PFSK-1 (cell line): ENCODE measurements around the gene MITF.

Source experiments
- FOXP2 ChIP-seq: optimal IDR thresholded peaks from 2 replicates; pipeline ENCODE3; 2011; ENCODE audit warnings: borderline replicate concordance, control low read depth, inconsistent platforms; ENCODE audit not compliant: insufficient read depth; ENCODE audit errors: extremely low read length, extremely low read depth
- POLR2AphosphoS5 ChIP-seq: IDR thresholded peaks from 2 replicates; pipeline ENCODE4 v1.6.1; 2012; ENCODE audit warnings: low read depth, mild to moderate bottlenecking, control low read depth, low read length, moderate library complexity
- REST ChIP-seq, 2 experiments: IDR thresholded peaks; 2 replicates each; pipeline versions ENCODE4 v1.6.1 to v1.8.0; 2011 to 2012; ENCODE audit warnings: low read depth in 2 of 2, low read length in 2 of 2, control low read depth in 1 of 2, inconsistent platforms in 1 of 2, mild to moderate bottlenecking in 1 of 2, moderate library complexity in 1 of 2; ENCODE audit not compliant: insufficient read depth in 1 of 2
- SIN3A ChIP-seq: IDR thresholded peaks from 2 replicates; pipeline ENCODE4 v1.6.1; 2012; ENCODE audit warnings: mild to moderate bottlenecking, low read length, moderate library complexity, borderline replicate concordance; ENCODE audit not compliant: insufficient read depth
- TAF1 ChIP-seq: IDR thresholded peaks from 2 replicates; pipeline ENCODE4 v1.6.1; 2012; ENCODE audit warnings: low read length, control low read depth, borderline replicate concordance; ENCODE audit not compliant: insufficient read depth

MITF gene

GRCh38 chr3:69855436-69856162, 116.3 kb downstream of the MITF start:
- TF ChIP-seq SIN3A (no peak), REST (IDR thresholded peaks at IDR 0.05; ENCODE audit: insufficient read depth in 1 of 2, low read depth in 2 of 2, low read length in 2 of 2) (no peak), POLR2AphosphoS5 (no peak)

- TF ChIP-seq REST (IDR thresholded peaks at IDR 0.05; ENCODE audit: insufficient read depth in 1 of 2, low read depth in 2 of 2, low read length in 2 of 2): no peak
- no peak for TF ChIP-seq SIN3A
- TF ChIP-seq FOXP2: no peak
- TF ChIP-seq TAF1: no peak
- no peak for TF ChIP-seq POLR2AphosphoS5
Measured at GRCh38 chr3:69856965-69857705, 117.9 kb downstream of the MITF start.

GRCh38 chr3:69861556-69861955, 122.3 kb downstream of the MITF start:
- TF ChIP-seq TAF1: no peak
- TF ChIP-seq REST (IDR thresholded peaks at IDR 0.05; ENCODE audit: insufficient read depth in 1 of 2, low read depth in 2 of 2, low read length in 2 of 2): no peak
- no peak for TF ChIP-seq SIN3A
- TF ChIP-seq FOXP2: no peak
- no peak for TF ChIP-seq POLR2AphosphoS5

GRCh38 chr3:69864141-69864540, 124.9 kb downstream of the MITF start:
- TF ChIP-seq REST (IDR thresholded peaks at IDR 0.05; ENCODE audit: insufficient read depth in 1 of 2, low read depth in 2 of 2, low read length in 2 of 2) (no peak), POLR2AphosphoS5 (no peak), SIN3A (no peak), TAF1 (no peak), FOXP2 (no peak)
